HepG2 (cell line): ENCODE results near the gene CHPF. TPM values are rescaled to one million over a fixed set of nuclear protein-coding genes. Genes with fewer than 3 reads are reported as not detected.

ENCODE experiments used
- NBN ChIP-seq: fragments of 450-650 bp; conservative IDR thresholded peaks from 2 replicates; pipeline ENCODE4 v1.6.1; 2017
- NFE2 ChIP-seq: sonication (generic); formaldehyde crosslinking; IDR thresholded peaks from 2 replicates; pipeline ENCODE4 v1.4.0; 2020; ENCODE audit warnings: missing genetic modification reagents
- SP5 ChIP-seq: IDR thresholded peaks from 2 replicates; pipeline ENCODE4 v1.6.1; 2016; ENCODE audit warnings: low read depth, borderline replicate concordance
- STAT5B ChIP-seq: sonication (generic); formaldehyde crosslinking; IDR thresholded peaks from 2 replicates; pipeline ENCODE4 v1.4.0; 2020; ENCODE audit warnings: missing genetic modification reagents
- ZNF501 ChIP-seq: sonication (generic); formaldehyde crosslinking; IDR thresholded peaks from 2 replicates; pipeline ENCODE4 v1.5.1; 2020; ENCODE audit warnings: mild to moderate bottlenecking, moderate library complexity, missing genetic modification reagents
- ZNF792 ChIP-seq: IDR thresholded peaks from 2 replicates; pipeline ENCODE4 v1.6.1; 2016
- ZSCAN31 ChIP-seq: sonication (generic); formaldehyde crosslinking; IDR thresholded peaks from 2 replicates; pipeline ENCODE4 v1.5.0; 2020; ENCODE audit warnings: low read depth, mild to moderate bottlenecking, missing genetic modification reagents
- polyA plus RNA-seq, 8 experiments: library from polyadenylated mRNA; depleted of rRNA in 3 of 8; stranded (reverse) in 7 of 8; unstranded in 1 of 8; fragments of >200 nt; fragmentation: Illumina TruSeq in 4 of 8; extraction: Trizol in 4 of 8; gene quantifications; 2 replicates each; pipeline versions ENCODE4 v1.2.1 to v1.2.3, GENCODE V29; 2011 to 2016; ENCODE audit warnings: low read depth in 4 of 8, missing spikeins in 1 of 8, mixed read lengths in 1 of 8; ENCODE audit not compliant: insufficient read depth in 1 of 8
- total RNA-seq, 5 experiments: library from RNA; depleted of rRNA; stranded (reverse); fragments of >200 nt; fragmentation: Illumina TruSeq; extraction: Trizol; gene quantifications; 2 replicates each; pipeline ENCODE4 v1.2.3, GENCODE V29; 2016; ENCODE audit warnings: low read depth in 1 of 5
- TF ChIP-seq, protein P1 (sequence below): sonication (generic); formaldehyde crosslinking; IDR thresholded peaks from 2 replicates; pipeline ENCODE4 v1.8.1; 2022; ENCODE audit warnings: mild to moderate bottlenecking, missing genetic modification reagents
- TF ChIP-seq, protein P2 (sequence below): sonication (generic); formaldehyde crosslinking; IDR thresholded peaks from 2 replicates; pipeline ENCODE4 v1.5.0; 2020; ENCODE audit warnings: mild to moderate bottlenecking, missing genetic modification reagents, borderline replicate concordance
- TF ChIP-seq, protein P3 (sequence below): sonication (generic); formaldehyde crosslinking; IDR thresholded peaks from 2 replicates; pipeline ENCODE4 v1.5.1; 2020; ENCODE audit warnings: missing genetic modification reagents, mild to moderate bottlenecking, borderline replicate concordance
- TF ChIP-seq, protein P4 (sequence below): sonication (generic); formaldehyde crosslinking; IDR thresholded peaks from 2 replicates; pipeline ENCODE4 v1.8.0; 2022; ENCODE audit warnings: mild to moderate bottlenecking, missing genetic modification reagents, borderline replicate concordance

Gene CHPF
- total and polyA plus RNA-seq, 2 of the 13 experiments (the other 11 are each of a cell fraction or from before 2014, with no cell fraction given) = 79.6 to 111 TPM

DNA sequence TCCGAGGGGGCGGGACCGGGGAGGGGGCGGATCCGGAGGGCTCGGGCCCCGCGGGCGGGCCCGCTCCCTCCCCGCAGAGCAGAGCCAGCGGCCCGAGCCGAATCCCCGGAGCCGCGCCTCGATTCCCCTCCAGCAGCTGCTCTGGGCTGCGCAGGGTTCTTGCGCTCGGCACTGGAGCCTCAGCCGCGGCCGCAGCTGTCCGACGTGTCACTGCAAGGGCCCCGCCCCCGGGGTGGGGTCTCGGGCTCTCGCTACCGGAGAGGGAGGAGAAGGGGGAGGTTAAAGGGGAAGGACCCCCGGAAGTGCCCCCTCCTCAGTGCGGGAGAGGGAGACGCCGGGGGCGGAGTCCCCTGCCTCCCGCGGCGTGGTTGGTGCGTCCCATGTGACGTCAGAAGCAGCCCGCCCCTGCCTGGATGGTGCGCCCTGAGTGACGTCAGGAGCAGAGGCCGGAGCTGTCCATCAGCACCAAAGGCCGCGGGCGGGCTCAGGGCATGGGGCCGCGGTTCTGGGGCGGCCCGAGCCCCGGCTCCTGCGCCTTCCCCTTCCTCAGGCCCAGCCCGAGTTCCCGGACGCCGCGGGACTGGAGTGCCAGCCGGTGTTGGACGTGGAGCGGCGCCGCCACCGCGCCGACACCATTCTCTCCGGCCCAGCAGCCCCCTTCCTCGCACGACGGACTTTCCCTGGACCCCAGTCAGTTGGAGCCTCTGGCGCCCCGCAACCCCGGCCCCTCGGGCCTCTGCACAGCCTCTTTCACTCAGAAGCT, at the start of gene CHPF, which contains the start of gene TMEM198 (continued):
- peak; percentile 95 for TF ChIP-seq SP5 (CRISPR knock-in tag)
- peak; percentile 88; the same call in 1 of the 2 replicates for TF ChIP-seq STAT5B (CRISPR knock-in tag)
- TF ChIP-seq ZNF792 (CRISPR knock-in tag) = peak; percentile 89
- TF ChIP-seq, protein P1, sequence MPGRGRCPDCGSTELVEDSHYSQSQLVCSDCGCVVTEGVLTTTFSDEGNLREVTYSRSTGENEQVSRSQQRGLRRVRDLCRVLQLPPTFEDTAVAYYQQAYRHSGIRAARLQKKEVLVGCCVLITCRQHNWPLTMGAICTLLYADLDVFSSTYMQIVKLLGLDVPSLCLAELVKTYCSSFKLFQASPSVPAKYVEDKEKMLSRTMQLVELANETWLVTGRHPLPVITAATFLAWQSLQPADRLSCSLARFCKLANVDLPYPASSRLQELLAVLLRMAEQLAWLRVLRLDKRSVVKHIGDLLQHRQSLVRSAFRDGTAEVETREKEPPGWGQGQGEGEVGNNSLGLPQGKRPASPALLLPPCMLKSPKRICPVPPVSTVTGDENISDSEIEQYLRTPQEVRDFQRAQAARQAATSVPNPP (CRISPR knock-in tag) = peak; percentile 90; the same call in 1 of the 2 replicates
- TF ChIP-seq, protein P2, sequence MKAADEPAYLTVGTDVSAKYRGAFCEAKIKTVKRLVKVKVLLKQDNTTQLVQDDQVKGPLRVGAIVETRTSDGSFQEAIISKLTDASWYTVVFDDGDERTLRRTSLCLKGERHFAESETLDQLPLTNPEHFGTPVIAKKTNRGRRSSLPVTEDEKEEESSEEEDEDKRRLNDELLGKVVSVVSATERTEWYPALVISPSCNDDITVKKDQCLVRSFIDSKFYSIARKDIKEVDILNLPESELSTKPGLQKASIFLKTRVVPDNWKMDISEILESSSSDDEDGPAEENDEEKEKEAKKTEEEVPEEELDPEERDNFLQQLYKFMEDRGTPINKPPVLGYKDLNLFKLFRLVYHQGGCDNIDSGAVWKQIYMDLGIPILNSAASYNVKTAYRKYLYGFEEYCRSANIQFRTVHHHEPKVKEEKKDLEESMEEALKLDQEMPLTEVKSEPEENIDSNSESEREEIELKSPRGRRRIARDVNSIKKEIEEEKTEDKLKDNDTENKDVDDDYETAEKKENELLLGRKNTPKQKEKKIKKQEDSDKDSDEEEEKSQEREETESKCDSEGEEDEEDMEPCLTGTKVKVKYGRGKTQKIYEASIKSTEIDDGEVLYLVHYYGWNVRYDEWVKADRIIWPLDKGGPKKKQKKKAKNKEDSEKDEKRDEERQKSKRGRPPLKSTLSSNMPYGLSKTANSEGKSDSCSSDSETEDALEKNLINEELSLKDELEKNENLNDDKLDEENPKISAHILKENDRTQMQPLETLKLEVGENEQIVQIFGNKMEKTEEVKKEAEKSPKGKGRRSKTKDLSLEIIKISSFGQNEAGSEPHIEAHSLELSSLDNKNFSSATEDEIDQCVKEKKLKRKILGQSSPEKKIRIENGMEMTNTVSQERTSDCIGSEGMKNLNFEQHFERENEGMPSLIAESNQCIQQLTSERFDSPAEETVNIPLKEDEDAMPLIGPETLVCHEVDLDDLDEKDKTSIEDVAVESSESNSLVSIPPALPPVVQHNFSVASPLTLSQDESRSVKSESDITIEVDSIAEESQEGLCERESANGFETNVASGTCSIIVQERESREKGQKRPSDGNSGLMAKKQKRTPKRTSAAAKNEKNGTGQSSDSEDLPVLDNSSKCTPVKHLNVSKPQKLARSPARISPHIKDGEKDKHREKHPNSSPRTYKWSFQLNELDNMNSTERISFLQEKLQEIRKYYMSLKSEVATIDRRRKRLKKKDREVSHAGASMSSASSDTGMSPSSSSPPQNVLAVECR (CRISPR knock-in tag) = peak; percentile 95
- TF ChIP-seq, protein P3, sequence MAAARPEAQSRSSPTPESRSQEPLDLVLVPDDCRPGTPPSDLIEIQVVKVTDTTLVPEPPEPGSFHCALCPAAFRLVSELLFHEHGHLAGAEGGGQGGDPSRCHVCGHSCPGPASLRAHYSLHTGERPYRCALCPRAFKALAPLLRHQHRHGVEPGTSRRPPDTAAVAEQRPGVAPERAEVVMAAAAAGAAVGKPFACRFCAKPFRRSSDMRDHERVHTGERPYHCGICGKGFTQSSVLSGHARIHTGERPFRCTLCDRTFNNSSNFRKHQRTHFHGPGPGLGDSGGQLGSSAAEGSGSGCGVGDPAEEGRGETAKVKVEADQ (CRISPR knock-in tag) = peak; percentile 60; the same call in 1 of the 2 replicates
- TF ChIP-seq ZSCAN31 (CRISPR knock-in tag) = peak; percentile 69; the same call in 1 of the 2 replicates
- TF ChIP-seq NBN = no peak
- TF ChIP-seq ZNF501 = peak; percentile 8; the same call in 1 of the 2 replicates
- 0 out of 2 replicates have a peak, but pooled peaks have one; percentile 25 for TF ChIP-seq NFE2 (CRISPR knock-in tag)
- TF ChIP-seq, protein P4, sequence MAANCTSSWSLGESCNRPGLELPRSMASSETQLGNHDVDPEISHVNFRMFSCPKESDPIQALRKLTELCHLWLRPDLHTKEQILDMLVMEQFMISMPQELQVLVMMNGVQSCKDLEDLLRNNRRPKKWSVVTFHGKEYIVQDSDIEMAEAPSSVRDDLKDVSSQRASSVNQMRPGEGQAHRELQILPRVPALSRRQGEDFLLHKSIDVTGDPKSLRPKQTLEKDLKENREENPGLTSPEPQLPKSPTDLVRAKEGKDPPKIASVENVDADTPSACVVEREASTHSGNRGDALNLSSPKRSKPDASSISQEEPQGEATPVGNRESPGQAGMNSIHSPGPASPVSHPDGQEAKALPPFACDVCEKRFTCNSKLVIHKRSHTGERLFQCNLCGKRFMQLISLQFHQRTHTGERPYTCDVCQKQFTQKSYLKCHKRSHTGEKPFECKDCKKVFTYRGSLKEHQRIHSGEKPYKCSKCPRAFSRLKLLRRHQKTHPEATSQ (CRISPR knock-in tag) = no peak; the same call in 1 of the 2 replicates
